PC-9 (cell line): ENCODE measurements around the gene TULP4.

ENCODE experiments used
- EZH2 ChIP-seq: fragments of 200-600 bp; sonication (generic); IDR thresholded peaks from 2 replicates; pipeline ENCODE4 v1.8.0; 2017; ENCODE audit warnings: antibody characterized with exemption, low read depth
- TF ChIP-seq, protein P1 (sequence below): fragments of 200-600 bp; sonication (generic); conservative IDR thresholded peaks from 2 replicates; pipeline ENCODE4 v1.6.1; 2017; ENCODE audit warnings: mixed run types, antibody characterized with exemption, mild to moderate bottlenecking, moderate library complexity

DNA sequence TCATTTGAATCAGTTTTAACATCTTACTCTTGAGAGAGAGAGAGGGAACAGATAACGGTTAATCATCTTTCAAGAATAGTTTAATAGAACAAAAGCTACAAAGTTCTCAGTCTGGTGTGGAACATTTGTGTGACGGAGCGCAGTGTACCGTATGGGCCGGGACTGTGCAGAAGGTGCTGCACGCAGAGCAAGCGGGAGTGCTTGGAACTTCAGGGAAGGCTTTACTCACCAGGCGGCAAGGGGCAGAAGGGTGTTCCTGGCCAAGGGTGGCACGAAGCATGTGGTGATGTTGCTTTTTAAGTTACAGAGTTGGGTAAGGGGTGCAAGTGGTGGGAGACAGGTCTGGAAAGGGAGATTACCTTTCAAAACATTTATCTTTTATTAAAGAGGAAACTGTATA, 95.7 kb downstream of the TULP4 start:
- TF ChIP-seq, protein P1, sequence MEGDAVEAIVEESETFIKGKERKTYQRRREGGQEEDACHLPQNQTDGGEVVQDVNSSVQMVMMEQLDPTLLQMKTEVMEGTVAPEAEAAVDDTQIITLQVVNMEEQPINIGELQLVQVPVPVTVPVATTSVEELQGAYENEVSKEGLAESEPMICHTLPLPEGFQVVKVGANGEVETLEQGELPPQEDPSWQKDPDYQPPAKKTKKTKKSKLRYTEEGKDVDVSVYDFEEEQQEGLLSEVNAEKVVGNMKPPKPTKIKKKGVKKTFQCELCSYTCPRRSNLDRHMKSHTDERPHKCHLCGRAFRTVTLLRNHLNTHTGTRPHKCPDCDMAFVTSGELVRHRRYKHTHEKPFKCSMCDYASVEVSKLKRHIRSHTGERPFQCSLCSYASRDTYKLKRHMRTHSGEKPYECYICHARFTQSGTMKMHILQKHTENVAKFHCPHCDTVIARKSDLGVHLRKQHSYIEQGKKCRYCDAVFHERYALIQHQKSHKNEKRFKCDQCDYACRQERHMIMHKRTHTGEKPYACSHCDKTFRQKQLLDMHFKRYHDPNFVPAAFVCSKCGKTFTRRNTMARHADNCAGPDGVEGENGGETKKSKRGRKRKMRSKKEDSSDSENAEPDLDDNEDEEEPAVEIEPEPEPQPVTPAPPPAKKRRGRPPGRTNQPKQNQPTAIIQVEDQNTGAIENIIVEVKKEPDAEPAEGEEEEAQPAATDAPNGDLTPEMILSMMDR, result no peak
- TF ChIP-seq EZH2, result no peak
